ENCODE results near the gene ANKRD44.
"Not testable (repeated sequence)": the region's sequence is repeated elsewhere in the genome, so short reads cannot be mapped to it uniquely, and the experiment has no call there.

The ANKRD44 gene

DNA sequence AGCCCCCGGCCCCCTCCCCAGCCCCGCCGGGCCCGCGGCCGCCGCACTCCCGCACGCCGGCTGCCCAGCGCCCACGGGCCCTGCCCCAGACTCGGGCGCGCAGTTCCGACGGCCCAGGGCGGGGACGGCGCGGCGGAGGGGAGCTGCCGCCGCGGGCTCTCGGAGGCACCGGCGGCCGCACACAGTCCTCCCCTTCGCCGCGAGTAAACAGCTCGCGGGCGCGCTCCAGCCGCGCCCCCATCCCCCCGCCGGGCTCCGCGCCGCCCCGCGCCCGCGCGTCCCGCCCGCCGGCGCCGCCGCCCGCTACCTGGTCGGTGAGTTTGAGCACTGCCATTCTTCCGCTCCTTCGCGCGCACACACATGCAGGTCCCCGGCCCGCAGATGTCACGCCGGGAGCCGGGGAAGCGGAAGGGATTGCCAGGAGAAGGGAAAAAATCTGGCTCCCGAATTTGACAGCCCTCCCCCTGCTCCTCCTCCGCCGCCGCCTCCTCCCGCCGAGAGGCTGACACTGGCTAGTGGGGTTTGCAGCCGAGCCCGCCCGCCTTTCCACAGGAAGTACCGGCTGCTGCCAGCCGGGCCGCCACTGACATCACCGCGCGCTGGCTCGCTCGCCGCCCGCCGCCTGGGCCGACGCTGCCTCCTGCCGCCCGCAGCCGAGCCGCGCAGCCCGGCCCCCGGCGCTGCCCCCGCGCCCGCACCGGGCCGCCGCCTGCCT is at the start of gene ANKRD44:
Gene ANKRD44 (minus strand): TSS at position 510 of the 715 bp plus-strand sequence. CDS start 176 bp downstream, at position 334.
- DNase-seq (ENCODE audit: extremely low read depth in 1 of 2, low read depth in 1 of 2): peak; percentile 77 to 85

- DNase-seq (ENCODE audit: extremely low read depth in 1 of 2, low read depth in 1 of 2): no peak
These were observed 49.3 kb upstream of the ANKRD44 start for GRCh38 chr2:197359859-197360258.

GRCh38 chr2:197358931-197359330 is 48.4 kb upstream of the ANKRD44 start:
- DNase-seq (ENCODE audit: extremely low read depth in 1 of 2, low read depth in 1 of 2): no peak

- no peak for DNase-seq (ENCODE audit: extremely low read depth in 1 of 2, low read depth in 1 of 2)
These were observed 47.4 kb upstream of the ANKRD44 start for GRCh38 chr2:197357986-197358385.

DNA sequence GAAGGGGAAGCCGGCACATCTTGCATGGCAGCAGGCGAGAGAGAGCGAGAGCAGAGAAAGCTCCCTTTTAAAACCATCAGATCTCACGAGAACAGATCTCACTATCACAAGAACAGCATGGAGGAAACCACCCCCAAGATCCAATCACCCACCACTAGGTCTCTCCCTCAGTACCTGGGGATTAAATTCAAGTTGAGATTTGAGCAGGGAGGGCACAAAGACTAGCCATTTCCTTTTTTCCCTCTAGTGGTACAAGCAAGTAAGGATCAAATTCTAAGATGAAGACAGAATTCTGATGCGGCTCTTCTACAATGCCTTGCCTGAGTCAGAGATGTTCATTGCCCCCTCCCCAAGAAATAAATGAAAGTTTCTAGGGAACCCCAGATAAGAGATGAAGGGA is 45.6 kb upstream of the ANKRD44 start:
- DNase-seq (ENCODE audit: extremely low read depth in 1 of 2, low read depth in 1 of 2): no peak

- no peak for DNase-seq (ENCODE audit: extremely low read depth in 1 of 2, low read depth in 1 of 2)
These were observed 43.6 kb upstream of the ANKRD44 start for GRCh38 chr2:197354169-197354558.

- no peak for DNase-seq (ENCODE audit: extremely low read depth in 1 of 2, low read depth in 1 of 2)
These were observed 43.0 kb upstream of the ANKRD44 start for GRCh38 chr2:197353393-197354168.

DNA sequence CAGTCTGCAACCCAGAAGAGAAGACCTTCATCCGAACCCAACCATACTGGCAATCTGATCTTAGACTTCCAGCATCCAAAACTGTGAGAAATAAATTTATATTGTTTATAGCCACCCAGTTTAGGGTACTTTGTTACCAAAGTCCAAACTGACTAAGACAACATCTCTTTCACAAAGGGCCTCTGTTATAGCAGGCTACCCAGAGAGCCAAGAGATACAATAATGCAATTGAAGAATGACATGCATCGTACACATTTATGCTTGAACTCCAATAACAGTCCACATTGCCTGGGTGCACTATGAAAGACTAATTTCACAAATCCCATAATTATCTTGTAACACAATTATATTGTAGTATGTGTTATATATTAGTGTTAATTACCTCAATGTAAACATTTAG is 39.1 kb upstream of the ANKRD44 start:
- no peak for DNase-seq (ENCODE audit: extremely low read depth in 1 of 2, low read depth in 1 of 2)

DNA sequence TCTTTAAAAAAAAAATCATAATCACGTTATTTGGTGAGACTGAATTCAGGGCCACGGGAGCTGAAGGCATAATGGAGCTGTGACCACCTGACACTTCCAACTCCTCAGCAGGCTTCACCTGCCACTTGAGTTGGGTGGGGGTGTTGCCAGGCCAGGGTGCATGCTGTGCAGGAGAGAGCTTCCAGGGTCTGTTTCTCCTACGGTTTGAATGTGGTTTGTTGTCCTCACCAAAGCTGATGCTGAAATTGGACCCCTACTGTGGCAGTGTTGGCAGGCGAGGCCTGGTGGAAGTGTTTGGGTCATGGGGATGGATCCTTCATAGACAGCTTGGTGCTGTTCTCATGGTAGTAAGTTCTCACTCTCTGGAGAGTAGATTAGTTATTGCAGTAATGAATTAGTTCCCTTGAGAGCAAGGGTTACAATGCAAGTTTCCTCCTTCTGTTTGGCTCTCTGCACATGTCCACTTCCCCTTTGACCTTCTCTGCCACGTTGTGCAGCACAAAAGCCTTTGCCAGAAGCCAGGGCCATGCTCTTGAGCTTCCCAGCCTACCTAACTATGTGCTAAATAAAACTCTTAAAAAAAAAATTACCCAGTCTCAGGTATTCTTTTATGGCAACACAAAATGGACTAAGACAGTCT is 38.3 kb upstream of the ANKRD44 start:
- no peak for DNase-seq (ENCODE audit: extremely low read depth in 1 of 2, low read depth in 1 of 2)

- DNase-seq (ENCODE audit: extremely low read depth in 1 of 2, low read depth in 1 of 2): no peak
These were observed 35.3 kb upstream of the ANKRD44 start for GRCh38 chr2:197345846-197346370.

DNA sequence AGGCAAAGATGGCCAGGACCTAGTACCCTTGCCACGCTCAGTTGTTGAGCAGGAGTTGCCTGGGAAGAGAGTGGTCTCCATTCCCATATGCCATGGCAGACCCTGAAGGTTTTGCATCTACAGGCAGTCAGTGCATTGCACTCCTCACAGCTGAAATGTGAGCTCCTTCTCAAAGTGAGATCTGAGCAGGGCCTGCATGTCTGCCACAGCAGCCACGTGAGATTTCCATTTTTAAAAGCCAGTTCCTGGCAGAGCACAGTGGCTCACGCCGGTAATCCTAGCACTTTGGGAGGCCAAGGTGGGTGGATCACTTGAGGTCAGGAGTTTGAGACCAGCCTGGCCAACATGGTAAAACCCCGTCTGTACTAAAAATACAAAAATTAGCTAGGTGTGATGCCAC is 33.4 kb upstream of the ANKRD44 start:
- DNase-seq (ENCODE audit: extremely low read depth in 1 of 2, low read depth in 1 of 2): not testable (repeated sequence)

GRCh38 chr2:197340591-197340990 is 30.0 kb upstream of the ANKRD44 start:
- no peak for DNase-seq (ENCODE audit: extremely low read depth in 1 of 2, low read depth in 1 of 2)

GRCh38 chr2:197339496-197340220 is 29.1 kb upstream of the ANKRD44 start:
- no peak for DNase-seq (ENCODE audit: extremely low read depth in 1 of 2, low read depth in 1 of 2)

- DNase-seq (ENCODE audit: extremely low read depth in 1 of 2, low read depth in 1 of 2): no peak
These were observed 28.4 kb upstream of the ANKRD44 start for GRCh38 chr2:197339016-197339415.

DNA sequence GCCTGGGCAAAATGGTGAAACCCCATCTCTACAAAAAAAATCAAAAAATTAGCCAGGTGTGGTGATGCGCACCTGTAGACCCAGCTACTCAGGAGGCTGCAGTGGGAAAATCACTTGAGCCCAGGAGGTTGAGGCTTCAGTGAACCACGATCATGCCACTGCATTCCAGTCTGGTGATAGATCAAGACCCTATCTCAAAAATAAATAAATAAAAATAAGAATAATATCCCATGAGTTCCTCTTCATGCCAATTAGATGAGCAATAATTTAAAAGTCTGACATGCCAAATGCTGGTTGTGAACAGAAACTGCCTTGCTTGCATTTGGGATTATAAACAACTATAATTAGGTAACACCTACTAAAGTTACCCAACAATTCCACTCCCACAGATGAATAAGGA is 22.1 kb upstream of the ANKRD44 start:
- DNase-seq (ENCODE audit: extremely low read depth in 1 of 2, low read depth in 1 of 2): no peak

DNA sequence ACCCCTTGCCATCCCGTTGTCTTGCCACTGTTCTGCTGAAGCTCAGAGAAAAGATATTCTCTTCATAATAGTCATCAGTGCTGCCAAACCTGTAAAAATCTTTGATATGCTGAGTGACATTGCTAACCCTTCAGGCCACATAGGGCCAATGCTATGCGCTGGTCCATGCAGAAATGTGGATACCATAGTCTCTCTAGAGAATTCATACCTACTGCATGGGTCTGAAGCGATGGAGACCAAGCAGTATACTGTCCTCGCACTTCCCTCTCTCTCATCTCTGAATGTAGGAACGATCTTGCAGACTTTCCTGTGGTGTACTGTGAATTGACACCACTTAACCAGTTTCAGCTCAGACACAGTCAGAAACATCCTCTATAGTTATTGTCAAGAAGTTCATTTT is 17.9 kb upstream of the ANKRD44 start:
- no peak for DNase-seq (ENCODE audit: extremely low read depth in 1 of 2, low read depth in 1 of 2)

GRCh38 chr2:197327472-197328098 is 17.0 kb upstream of the ANKRD44 start:
- DNase-seq (ENCODE audit: extremely low read depth in 1 of 2, low read depth in 1 of 2): no peak

GRCh38 chr2:197327073-197327471 is 16.5 kb upstream of the ANKRD44 start:
- DNase-seq (ENCODE audit: extremely low read depth in 1 of 2, low read depth in 1 of 2): no peak

- no peak for DNase-seq (ENCODE audit: extremely low read depth in 1 of 2, low read depth in 1 of 2)
These were observed 14.2 kb upstream of the ANKRD44 start for GRCh38 chr2:197324801-197325200.
